ENCODE data around the gene PTDSS2. TPM values are rescaled to one million over a fixed set of nuclear protein-coding genes. Genes with fewer than 3 reads are reported as not detected.

PTDSS2 gene
- total RNA-seq, 1 experiment from 2014 or later, result 16.8 TPM

GRCh38 chr11:447923-448731 is 2.0 kb upstream of the PTDSS2 start:
- peak; percentile 82 for DNase-seq (ENCODE audit: low read depth)

GRCh38 chr11:450809-451451 is 851 bp downstream of the PTDSS2 start:
- peak; percentile 67 for DNase-seq (ENCODE audit: low read depth)

GRCh38 chr11:451738-452137 is 1.7 kb downstream of the PTDSS2 start:
- no peak for DNase-seq (ENCODE audit: low read depth)

- DNase-seq (ENCODE audit: low read depth), result no peak
Measured at GRCh38 chr11:452203-452744, 2.2 kb downstream of the PTDSS2 start.

- DNase-seq (ENCODE audit: low read depth), result no peak
Measured at GRCh38 chr11:452916-453527, 2.9 kb downstream of the PTDSS2 start.

GRCh38 chr11:453564-453963 is 3.5 kb downstream of the PTDSS2 start:
- DNase-seq (ENCODE audit: low read depth), result no peak

- no peak for DNase-seq (ENCODE audit: low read depth)
Measured at GRCh38 chr11:454043-454442, 4.0 kb downstream of the PTDSS2 start.

- DNase-seq (ENCODE audit: low read depth), result no peak
Measured at GRCh38 chr11:454801-455565, 4.9 kb downstream of the PTDSS2 start.

- no peak for DNase-seq (ENCODE audit: low read depth)
Measured at GRCh38 chr11:455566-456147, 5.6 kb downstream of the PTDSS2 start.

- no peak for DNase-seq (ENCODE audit: low read depth)
Measured at GRCh38 chr11:456533-456932, 6.5 kb downstream of the PTDSS2 start.

GRCh38 chr11:457111-457760 is 7.2 kb downstream of the PTDSS2 start:
- no peak for DNase-seq (ENCODE audit: low read depth)

- no peak for DNase-seq (ENCODE audit: low read depth)
Measured at GRCh38 chr11:459511-460220, 9.6 kb downstream of the PTDSS2 start.

- DNase-seq (ENCODE audit: low read depth), result peak; percentile 86
Measured at GRCh38 chr11:460331-461199, 10.5 kb downstream of the PTDSS2 start.

GRCh38 chr11:461626-462025 is 11.5 kb downstream of the PTDSS2 start:
- DNase-seq (ENCODE audit: low read depth), result no peak

GRCh38 chr11:462107-462890 is 12.2 kb downstream of the PTDSS2 start:
- DNase-seq (ENCODE audit: low read depth), result no peak

- DNase-seq (ENCODE audit: low read depth), result no peak
Measured at GRCh38 chr11:464316-464715, 14.2 kb downstream of the PTDSS2 start.

- no peak for DNase-seq (ENCODE audit: low read depth)
Measured at GRCh38 chr11:465896-466530, 15.9 kb downstream of the PTDSS2 start.

GRCh38 chr11:468036-468435 is 18.0 kb downstream of the PTDSS2 start:
- DNase-seq (ENCODE audit: low read depth), result no peak

All from RPMI7951 (cell line).